Skeletal muscle tissue (tissue), 4 donors: ENCODE measurements around the gene NEK7. TPM values are rescaled to one million over a fixed set of nuclear protein-coding genes. Genes with fewer than 3 reads are reported as not detected.

Experiments used
- H3K27ac ChIP-seq: one replicate; pipeline ENCODE4 v1.7.0; 2013; ENCODE audit warnings: mild to moderate bottlenecking, low read depth, low read length, inconsistent platforms
- H3K27me3 ChIP-seq, 3 donors: one replicate each; pipeline ENCODE4 v1.7.0; 2013; ENCODE audit warnings: low read length in 3 of 3; ENCODE audit not compliant: control insufficient read depth in 3 of 3, insufficient read depth in 3 of 3
- H3K36me3 ChIP-seq, 3 donors: one replicate each; pipeline ENCODE4 v1.7.0; 2013; ENCODE audit warnings: low read length in 3 of 3; ENCODE audit not compliant: control insufficient read depth in 3 of 3, insufficient read depth in 3 of 3
- H3K4me1 ChIP-seq, 3 donors: one replicate each; pipeline ENCODE4 v1.7.0; 2013; ENCODE audit warnings: low read length in 3 of 3, mild to moderate bottlenecking in 3 of 3; ENCODE audit not compliant: control insufficient read depth in 3 of 3, insufficient read depth in 3 of 3
- H3K4me3 ChIP-seq, 3 donors: one replicate each; pipeline ENCODE4 v1.7.0; 2013; ENCODE audit warnings: low read length in 3 of 3
- H3K9ac ChIP-seq, 3 donors: one replicate each; pipeline ENCODE4 v1.7.0; 2013; ENCODE audit warnings: low read length in 3 of 3, mild to moderate bottlenecking in 3 of 3, moderate library complexity in 2 of 3, low read depth in 1 of 3
- H3K9me3 ChIP-seq, 3 donors: one replicate each; pipeline ENCODE4 v1.7.0; 2013; ENCODE audit warnings: low read length in 3 of 3; ENCODE audit not compliant: control insufficient read depth in 3 of 3
- total RNA-seq: library from RNA; depleted of rRNA; stranded (reverse); fragments of >200 nt; gene quantifications from one replicate; pipeline ENCODE4 v1.2.3, GENCODE V29; 2014
- donor health status: Osteomylitis.

Gene NEK7
- total RNA-seq, 1 donor from 2014 or later, result 52.7 TPM

- H3K27ac ChIP-seq, result no peak overlapping the region
- H3K4me1 ChIP-seq, result peaks cover 6 to 27% (median 18%) of the 10 kb centered on the region in 3 donors
- H3K9ac ChIP-seq, result no peak overlapping the region
- no peak overlapping the region for H3K4me3 ChIP-seq
- H3K36me3 ChIP-seq, result no peaks in the 10 kb centered on the region
- H3K9me3 ChIP-seq, result no peaks in the 10 kb centered on the region
- H3K27me3 ChIP-seq, result no peaks in the 10 kb centered on the region
Observed at GRCh38 chr1:198199105-198199504, 42.3 kb downstream of the NEK7 start.

- no peak overlapping the region for H3K4me3 ChIP-seq
- H3K36me3 ChIP-seq, result no peaks in the 10 kb centered on the region
- H3K9me3 ChIP-seq, result no peaks in the 10 kb centered on the region
- H3K9ac ChIP-seq, result no peak overlapping the region
- H3K27me3 ChIP-seq, result no peaks in the 10 kb centered on the region
- H3K4me1 ChIP-seq, result peaks cover 4 to 25% (median 16%) of the 10 kb centered on the region in 3 donors
- no peak overlapping the region for H3K27ac ChIP-seq
Observed at GRCh38 chr1:198201956-198202784, 45.4 kb downstream of the NEK7 start.

- no peaks in the 10 kb centered on the region for H3K36me3 ChIP-seq
- no peak overlapping the region for H3K9ac ChIP-seq
- H3K4me1 ChIP-seq, result peaks cover 4 to 20% (median 16%) of the 10 kb centered on the region in 3 donors
- H3K4me3 ChIP-seq, result no peak overlapping the region
- H3K27ac ChIP-seq, result no peak overlapping the region
- H3K27me3 ChIP-seq, result no peaks in the 10 kb centered on the region
- no peaks in the 10 kb centered on the region for H3K9me3 ChIP-seq
Observed at GRCh38 chr1:198203434-198203833, 46.6 kb downstream of the NEK7 start.

- Histone ChIP-seq H3K4me1 (peaks cover 4 to 15% (median 13%) of the 10 kb centered on the region in 3 donors), H3K9me3 (no peaks in the 10 kb centered on the region)
Observed at GRCh38 chr1:198205016-198205684, 48.4 kb downstream of the NEK7 start.

GRCh38 chr1:198206292-198206691 lies 49.5 kb downstream of the NEK7 start:
- H3K4me3 ChIP-seq, result no peak overlapping the region
- H3K9ac ChIP-seq, result no peak overlapping the region
- peaks cover 4 to 12% (median 7%) of the 10 kb centered on the region in 3 donors for H3K4me1 ChIP-seq
- no peaks in the 10 kb centered on the region for H3K27me3 ChIP-seq
- no peaks in the 10 kb centered on the region for H3K9me3 ChIP-seq
- H3K27ac ChIP-seq, result no peak overlapping the region
- no peaks in the 10 kb centered on the region for H3K36me3 ChIP-seq

More at GRCh38 chr1:198205016-198205684, 48.4 kb downstream of the NEK7 start:
- H3K27ac ChIP-seq, result no peak overlapping the region
- H3K9ac ChIP-seq, result no peak overlapping the region
- H3K4me3 ChIP-seq, result no peak overlapping the region
- no peaks in the 10 kb centered on the region for H3K27me3 ChIP-seq
- H3K36me3 ChIP-seq, result no peaks in the 10 kb centered on the region

GRCh38 chr1:198211696-198212095 lies 54.9 kb downstream of the NEK7 start:
- Histone ChIP-seq H3K27me3 (no peaks in the 10 kb centered on the region), H3K4me1 (no peaks in the 10 kb centered on the region), H3K9ac (no peak overlapping the region), H3K27ac (no peak overlapping the region), H3K36me3 (peaks cover 6 to 11% (median 9%) of the 10 kb centered on the region in 3 donors), H3K4me3 (no peak overlapping the region), H3K9me3 (no peaks in the 10 kb centered on the region)

- no peaks in the 10 kb centered on the region for H3K9me3 ChIP-seq
- peaks cover 6 to 11% (median 9%) of the 10 kb centered on the region in 3 donors for H3K36me3 ChIP-seq
- H3K4me1 ChIP-seq, result no peaks in the 10 kb centered on the region
- H3K27ac ChIP-seq, result no peak overlapping the region
- H3K27me3 ChIP-seq, result no peaks in the 10 kb centered on the region
- no peak overlapping the region for H3K4me3 ChIP-seq
- H3K9ac ChIP-seq, result no peak overlapping the region
Observed at GRCh38 chr1:198212126-198212525, 55.3 kb downstream of the NEK7 start.

GRCh38 chr1:198212675-198213074 lies 55.9 kb downstream of the NEK7 start:
- H3K4me3 ChIP-seq, result no peak overlapping the region
- no peaks in the 10 kb centered on the region for H3K4me1 ChIP-seq
- no peak overlapping the region for H3K9ac ChIP-seq
- no peak overlapping the region for H3K27ac ChIP-seq
- H3K9me3 ChIP-seq, result no peaks in the 10 kb centered on the region
- H3K27me3 ChIP-seq, result no peaks in the 10 kb centered on the region
- peaks cover 6 to 11% (median 9%) of the 10 kb centered on the region in 3 donors for H3K36me3 ChIP-seq

- Histone ChIP-seq H3K27ac (no peak overlapping the region), H3K9ac (no peak overlapping the region), H3K4me3 (no peak overlapping the region), H3K36me3 (peaks cover 6 to 11% (median 9%) of the 10 kb centered on the region in 3 donors), H3K9me3 (no peaks in the 10 kb centered on the region), H3K27me3 (no peaks in the 10 kb centered on the region), H3K4me1 (no peaks in the 10 kb centered on the region)
Observed at GRCh38 chr1:198214924-198215323, 58.1 kb downstream of the NEK7 start.

- Histone ChIP-seq H3K9ac (no peak overlapping the region), H3K36me3 (no peaks in the 10 kb centered on the region), H3K4me3 (no peak overlapping the region), H3K27me3 (no peaks in the 10 kb centered on the region), H3K27ac (no peak overlapping the region), H3K4me1 (no peaks in the 10 kb centered on the region), H3K9me3 (no peaks in the 10 kb centered on the region)
Observed at GRCh38 chr1:198220428-198220827, 63.6 kb downstream of the NEK7 start.
